ENCODE measurements around the gene SHROOM3. TPM values are rescaled to one million over a fixed set of nuclear protein-coding genes. Genes with fewer than 3 reads are reported as not detected.
A peak's percentile ranks its signal among the peaks of the same experiment; 100 is the strongest.

Gene SHROOM3
- total and polyA plus RNA-seq, 2 of the 13 experiments (the other 11 are each of a cell fraction or from before 2014, with no cell fraction given): 0.01 TPM; not detected in 1

DNA sequence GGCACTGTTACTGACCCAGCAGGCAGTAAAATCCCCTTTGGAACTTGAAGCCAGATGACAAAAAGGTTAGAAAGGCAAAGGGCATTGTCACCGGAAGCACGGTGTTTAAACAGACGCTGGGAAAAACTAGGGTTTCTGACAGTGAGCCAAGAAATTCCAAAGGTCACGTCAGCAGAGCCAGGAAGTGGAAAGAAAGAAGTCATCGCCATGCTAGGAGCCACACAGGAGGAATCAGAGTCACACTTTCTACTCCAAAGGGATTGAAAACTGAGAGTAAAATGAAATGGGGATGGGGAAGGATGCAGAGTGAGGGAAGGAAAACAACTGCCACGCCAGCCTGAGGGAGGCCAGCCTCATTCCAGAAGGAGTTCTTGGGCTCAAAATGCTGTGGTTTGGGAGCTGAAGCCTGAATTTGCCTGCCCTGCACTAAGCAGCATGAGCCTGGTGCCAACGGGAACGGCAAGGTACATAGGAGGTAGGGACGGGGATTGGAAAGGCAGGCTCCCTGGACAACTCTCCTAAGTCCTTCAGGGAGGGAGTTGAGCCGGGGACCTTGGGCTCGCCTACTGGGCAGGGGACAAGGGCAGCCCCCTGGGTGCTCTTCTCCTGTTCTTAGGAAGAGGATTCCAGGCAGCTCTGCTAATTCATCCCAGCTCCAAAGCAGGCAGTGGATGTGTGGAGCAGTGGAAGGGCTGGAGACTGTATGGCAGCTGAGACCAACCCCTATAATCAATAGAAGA lies 396.1 kb downstream of the SHROOM3 start (continued):
- TF ChIP-seq, protein P1, sequence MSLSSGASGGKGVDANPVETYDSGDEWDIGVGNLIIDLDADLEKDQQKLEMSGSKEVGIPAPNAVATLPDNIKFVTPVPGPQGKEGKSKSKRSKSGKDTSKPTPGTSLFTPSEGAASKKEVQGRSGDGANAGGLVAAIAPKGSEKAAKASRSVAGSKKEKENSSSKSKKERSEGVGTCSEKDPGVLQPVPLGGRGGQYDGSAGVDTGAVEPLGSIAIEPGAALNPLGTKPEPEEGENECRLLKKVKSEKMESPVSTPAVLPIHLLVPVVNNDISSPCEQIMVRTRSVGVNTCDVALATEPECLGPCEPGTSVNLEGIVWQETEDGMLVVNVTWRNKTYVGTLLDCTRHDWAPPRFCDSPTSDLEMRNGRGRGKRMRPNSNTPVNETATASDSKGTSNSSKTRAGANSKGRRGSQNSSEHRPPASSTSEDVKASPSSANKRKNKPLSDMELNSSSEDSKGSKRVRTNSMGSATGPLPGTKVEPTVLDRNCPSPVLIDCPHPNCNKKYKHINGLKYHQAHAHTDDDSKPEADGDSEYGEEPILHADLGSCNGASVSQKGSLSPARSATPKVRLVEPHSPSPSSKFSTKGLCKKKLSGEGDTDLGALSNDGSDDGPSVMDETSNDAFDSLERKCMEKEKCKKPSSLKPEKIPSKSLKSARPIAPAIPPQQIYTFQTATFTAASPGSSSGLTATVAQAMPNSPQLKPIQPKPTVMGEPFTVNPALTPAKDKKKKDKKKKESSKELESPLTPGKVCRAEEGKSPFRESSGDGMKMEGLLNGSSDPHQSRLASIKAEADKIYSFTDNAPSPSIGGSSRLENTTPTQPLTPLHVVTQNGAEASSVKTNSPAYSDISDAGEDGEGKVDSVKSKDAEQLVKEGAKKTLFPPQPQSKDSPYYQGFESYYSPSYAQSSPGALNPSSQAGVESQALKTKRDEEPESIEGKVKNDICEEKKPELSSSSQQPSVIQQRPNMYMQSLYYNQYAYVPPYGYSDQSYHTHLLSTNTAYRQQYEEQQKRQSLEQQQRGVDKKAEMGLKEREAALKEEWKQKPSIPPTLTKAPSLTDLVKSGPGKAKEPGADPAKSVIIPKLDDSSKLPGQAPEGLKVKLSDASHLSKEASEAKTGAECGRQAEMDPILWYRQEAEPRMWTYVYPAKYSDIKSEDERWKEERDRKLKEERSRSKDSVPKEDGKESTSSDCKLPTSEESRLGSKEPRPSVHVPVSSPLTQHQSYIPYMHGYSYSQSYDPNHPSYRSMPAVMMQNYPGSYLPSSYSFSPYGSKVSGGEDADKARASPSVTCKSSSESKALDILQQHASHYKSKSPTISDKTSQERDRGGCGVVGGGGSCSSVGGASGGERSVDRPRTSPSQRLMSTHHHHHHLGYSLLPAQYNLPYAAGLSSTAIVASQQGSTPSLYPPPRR (CRISPR knock-in tag; IDR thresholded peaks at IDR 0.05; ENCODE audit: borderline replicate concordance): peak; percentile 80; the same call in 1 of the 2 replicates
- TF ChIP-seq, protein P2, sequence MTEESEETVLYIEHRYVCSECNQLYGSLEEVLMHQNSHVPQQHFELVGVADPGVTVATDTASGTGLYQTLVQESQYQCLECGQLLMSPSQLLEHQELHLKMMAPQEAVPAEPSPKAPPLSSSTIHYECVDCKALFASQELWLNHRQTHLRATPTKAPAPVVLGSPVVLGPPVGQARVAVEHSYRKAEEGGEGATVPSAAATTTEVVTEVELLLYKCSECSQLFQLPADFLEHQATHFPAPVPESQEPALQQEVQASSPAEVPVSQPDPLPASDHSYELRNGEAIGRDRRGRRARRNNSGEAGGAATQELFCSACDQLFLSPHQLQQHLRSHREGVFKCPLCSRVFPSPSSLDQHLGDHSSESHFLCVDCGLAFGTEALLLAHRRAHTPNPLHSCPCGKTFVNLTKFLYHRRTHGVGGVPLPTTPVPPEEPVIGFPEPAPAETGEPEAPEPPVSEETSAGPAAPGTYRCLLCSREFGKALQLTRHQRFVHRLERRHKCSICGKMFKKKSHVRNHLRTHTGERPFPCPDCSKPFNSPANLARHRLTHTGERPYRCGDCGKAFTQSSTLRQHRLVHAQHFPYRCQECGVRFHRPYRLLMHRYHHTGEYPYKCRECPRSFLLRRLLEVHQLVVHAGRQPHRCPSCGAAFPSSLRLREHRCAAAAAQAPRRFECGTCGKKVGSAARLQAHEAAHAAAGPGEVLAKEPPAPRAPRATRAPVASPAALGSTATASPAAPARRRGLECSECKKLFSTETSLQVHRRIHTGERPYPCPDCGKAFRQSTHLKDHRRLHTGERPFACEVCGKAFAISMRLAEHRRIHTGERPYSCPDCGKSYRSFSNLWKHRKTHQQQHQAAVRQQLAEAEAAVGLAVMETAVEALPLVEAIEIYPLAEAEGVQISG (CRISPR knock-in tag; IDR thresholded peaks at IDR 0.05): peak; percentile 39; the same call in 1 of the 2 replicates
- TF ChIP-seq MEF2D (CRISPR knock-in tag; IDR thresholded peaks at IDR 0.05) (peak; percentile 41; the same call in 1 of the 2 replicates), MXI1 (IDR thresholded peaks at IDR 0.05; ENCODE audit: borderline replicate concordance, low read depth, low read length) (peak; percentile 56; the same call in 1 of the 3 replicates), ZNF788 (CRISPR knock-in tag; IDR thresholded peaks at IDR 0.05; ENCODE audit: borderline replicate concordance) (no peak; the same call in 1 of the 2 replicates), SP1 (IDR thresholded peaks at IDR 0.05) (no peak), SP1 (CRISPR knock-in tag; IDR thresholded peaks at IDR 0.05) (no peak), SRY (CRISPR knock-in tag; IDR thresholded peaks at IDR 0.05) (no peak), ZFP36 (IDR thresholded peaks at IDR 0.05; ENCODE audit: borderline replicate concordance, low read depth, low read length, partially characterized antibody) (no peak), SPEN (CRISPR knock-in tag; IDR thresholded peaks at IDR 0.05; ENCODE audit: low read depth) (peak; percentile 91; the same call in 1 of the 2 replicates), MIER3 (CRISPR knock-in tag; IDR thresholded peaks at IDR 0.05; ENCODE audit: borderline replicate concordance) (peak; percentile 68; the same call in 1 of the 2 replicates), NR2F1 (CRISPR knock-in tag; IDR thresholded peaks at IDR 0.05) (peak; percentile 71 to 87; a peak in 3 of 4 replicates), POLR2AphosphoS2 (IDR thresholded peaks at IDR 0.05; ENCODE audit: low read depth, low read length) (no peak), KDM3A (CRISPR knock-in tag; IDR thresholded peaks at IDR 0.05; ENCODE audit: low read depth) (no peak)
- TF ChIP-seq, protein P3, sequence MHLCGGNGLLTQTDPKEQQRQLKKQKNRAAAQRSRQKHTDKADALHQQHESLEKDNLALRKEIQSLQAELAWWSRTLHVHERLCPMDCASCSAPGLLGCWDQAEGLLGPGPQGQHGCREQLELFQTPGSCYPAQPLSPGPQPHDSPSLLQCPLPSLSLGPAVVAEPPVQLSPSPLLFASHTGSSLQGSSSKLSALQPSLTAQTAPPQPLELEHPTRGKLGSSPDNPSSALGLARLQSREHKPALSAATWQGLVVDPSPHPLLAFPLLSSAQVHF (CRISPR knock-in tag; IDR thresholded peaks at IDR 0.05): no peak
- TF ChIP-seq, protein P4, sequence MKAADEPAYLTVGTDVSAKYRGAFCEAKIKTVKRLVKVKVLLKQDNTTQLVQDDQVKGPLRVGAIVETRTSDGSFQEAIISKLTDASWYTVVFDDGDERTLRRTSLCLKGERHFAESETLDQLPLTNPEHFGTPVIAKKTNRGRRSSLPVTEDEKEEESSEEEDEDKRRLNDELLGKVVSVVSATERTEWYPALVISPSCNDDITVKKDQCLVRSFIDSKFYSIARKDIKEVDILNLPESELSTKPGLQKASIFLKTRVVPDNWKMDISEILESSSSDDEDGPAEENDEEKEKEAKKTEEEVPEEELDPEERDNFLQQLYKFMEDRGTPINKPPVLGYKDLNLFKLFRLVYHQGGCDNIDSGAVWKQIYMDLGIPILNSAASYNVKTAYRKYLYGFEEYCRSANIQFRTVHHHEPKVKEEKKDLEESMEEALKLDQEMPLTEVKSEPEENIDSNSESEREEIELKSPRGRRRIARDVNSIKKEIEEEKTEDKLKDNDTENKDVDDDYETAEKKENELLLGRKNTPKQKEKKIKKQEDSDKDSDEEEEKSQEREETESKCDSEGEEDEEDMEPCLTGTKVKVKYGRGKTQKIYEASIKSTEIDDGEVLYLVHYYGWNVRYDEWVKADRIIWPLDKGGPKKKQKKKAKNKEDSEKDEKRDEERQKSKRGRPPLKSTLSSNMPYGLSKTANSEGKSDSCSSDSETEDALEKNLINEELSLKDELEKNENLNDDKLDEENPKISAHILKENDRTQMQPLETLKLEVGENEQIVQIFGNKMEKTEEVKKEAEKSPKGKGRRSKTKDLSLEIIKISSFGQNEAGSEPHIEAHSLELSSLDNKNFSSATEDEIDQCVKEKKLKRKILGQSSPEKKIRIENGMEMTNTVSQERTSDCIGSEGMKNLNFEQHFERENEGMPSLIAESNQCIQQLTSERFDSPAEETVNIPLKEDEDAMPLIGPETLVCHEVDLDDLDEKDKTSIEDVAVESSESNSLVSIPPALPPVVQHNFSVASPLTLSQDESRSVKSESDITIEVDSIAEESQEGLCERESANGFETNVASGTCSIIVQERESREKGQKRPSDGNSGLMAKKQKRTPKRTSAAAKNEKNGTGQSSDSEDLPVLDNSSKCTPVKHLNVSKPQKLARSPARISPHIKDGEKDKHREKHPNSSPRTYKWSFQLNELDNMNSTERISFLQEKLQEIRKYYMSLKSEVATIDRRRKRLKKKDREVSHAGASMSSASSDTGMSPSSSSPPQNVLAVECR (CRISPR knock-in tag; IDR thresholded peaks at IDR 0.05; ENCODE audit: borderline replicate concordance): peak; percentile 70; the same call in 1 of the 2 replicates

Measured in HepG2 (cell line).